WTC11 (cell line): Measurements from ENCODE around the gene GABPB2. TPM values are rescaled to one million over a fixed set of nuclear protein-coding genes. Genes with fewer than 3 reads are reported as not detected.

Experiments used
- ATAC-seq: fragments of 200-7000 bp; cut with Tn5 transposase; 2 replicates; pipeline ENCODE4 v1.10.0; 2021; ENCODE audit warnings: mild to moderate bottlenecking, moderate library complexity
- CTCF ChIA-PET: fragments of 300-600 bp; sonication (Branson Sonifier 250); formaldehyde crosslinking; loops from one replicate; lab custom pipeline; 2021; ENCODE audit warnings: antibody characterized with exemption; lab: Charles Lee
- POLR2A ChIA-PET: fragments of 350-600 bp; sonication (Branson Sonifier 250); formaldehyde crosslinking; loops from one replicate; lab custom pipeline; 2021; ENCODE audit warnings: antibody characterized with exemption; lab: Charles Lee
- DNase-seq: peaks from one replicate; pipeline ENCODE4 v3.0.0; 2021; ENCODE audit warnings: low spot score
- H3K27ac Mint-ChIP-seq: 2 replicates; pipeline ENCODE4 v1.8.0; 2021; ENCODE audit warnings: mixed read lengths
- H3K27me3 Mint-ChIP-seq: 2 replicates; pipeline ENCODE4 v1.8.0; 2021; ENCODE audit warnings: low read depth, mild to moderate bottlenecking, moderate library complexity, mixed read lengths
- H3K36me3 Mint-ChIP-seq: 2 replicates; pipeline ENCODE4 v1.8.0; 2021; ENCODE audit warnings: mixed read lengths
- H3K4me1 Mint-ChIP-seq: 2 replicates; pipeline ENCODE4 v1.8.0; 2022; ENCODE audit warnings: mixed read lengths
- H3K4me3 Mint-ChIP-seq: 2 replicates; pipeline ENCODE4 v1.8.0; 2021; ENCODE audit warnings: mild to moderate bottlenecking, moderate library complexity, mixed read lengths
- H3K9me3 Mint-ChIP-seq: 2 replicates; pipeline ENCODE4 v1.8.0; 2021; ENCODE audit warnings: mixed read lengths
- AFF4 ChIP-seq: sonication (generic); formaldehyde crosslinking; IDR thresholded peaks from 2 replicates; pipeline ENCODE4 v1.8.1; 2023; ENCODE audit warnings: mild to moderate bottlenecking, missing genetic modification reagents, borderline replicate concordance
- CREB1 ChIP-seq: sonication (generic); formaldehyde crosslinking; IDR thresholded peaks from 2 replicates; pipeline ENCODE4 v1.8.0; 2023; ENCODE audit warnings: mild to moderate bottlenecking, missing genetic modification reagents
- CREM ChIP-seq: sonication (generic); formaldehyde crosslinking; IDR thresholded peaks from 2 replicates; pipeline ENCODE4 v1.8.1; 2022; ENCODE audit warnings: mild to moderate bottlenecking, missing genetic modification reagents, moderate library complexity
- KAT7 ChIP-seq: sonication (generic); formaldehyde crosslinking; IDR thresholded peaks from 2 replicates; pipeline ENCODE4 v1.8.1; 2023; ENCODE audit warnings: missing genetic modification reagents, mild to moderate bottlenecking, borderline replicate concordance
- OVOL2 ChIP-seq: fragments of 250-450 bp; sonication (Bioruptor Pico); IDR thresholded peaks from 2 replicates; pipeline ENCODE4 v1.9.0; 2021; ENCODE audit warnings: mild to moderate bottlenecking, borderline replicate concordance
- SMAD3 ChIP-seq: sonication (generic); formaldehyde crosslinking; IDR thresholded peaks from 2 replicates; pipeline ENCODE4 v1.8.0; 2022; ENCODE audit warnings: missing genetic modification reagents, mild to moderate bottlenecking, borderline replicate concordance
- SMAD4 ChIP-seq: sonication (generic); formaldehyde crosslinking; IDR thresholded peaks from 2 replicates; pipeline ENCODE4 v1.8.0; 2022; ENCODE audit warnings: mild to moderate bottlenecking, missing genetic modification reagents
- TEAD4 ChIP-seq: sonication (generic); formaldehyde crosslinking; IDR thresholded peaks from 2 replicates; pipeline ENCODE4 v1.8.0; 2022; ENCODE audit warnings: mild to moderate bottlenecking, missing genetic modification reagents
- TP53 ChIP-seq: sonication (generic); formaldehyde crosslinking; IDR thresholded peaks from 2 replicates; pipeline ENCODE4 v1.8.1; 2023; ENCODE audit warnings: mild to moderate bottlenecking, missing genetic modification reagents
- USF2 ChIP-seq: sonication (generic); formaldehyde crosslinking; IDR thresholded peaks from 2 replicates; pipeline ENCODE4 v1.8.1; 2023; ENCODE audit warnings: mild to moderate bottlenecking, missing genetic modification reagents, moderate library complexity
- ZNF219 ChIP-seq: sonication (generic); formaldehyde crosslinking; IDR thresholded peaks from 2 replicates; pipeline ENCODE4 v1.8.0; 2023; ENCODE audit warnings: missing genetic modification reagents, mild to moderate bottlenecking, borderline replicate concordance
- ZNF281 ChIP-seq: sonication (generic); formaldehyde crosslinking; IDR thresholded peaks from 2 replicates; pipeline ENCODE4 v1.8.0; 2023; ENCODE audit warnings: mild to moderate bottlenecking, missing genetic modification reagents
- ZNF396 ChIP-seq: fragments of 250-450 bp; sonication (Bioruptor Pico); IDR thresholded peaks from 2 replicates; pipeline ENCODE4 v1.8.0; 2021; ENCODE audit warnings: mild to moderate bottlenecking, moderate library complexity, borderline replicate concordance
- ZNF423 ChIP-seq: fragments of 250-450 bp; sonication (Bioruptor Pico); IDR thresholded peaks from 2 replicates; pipeline ENCODE4 v2.1.2; 2022; ENCODE audit warnings: mild to moderate bottlenecking, moderate library complexity
- ZNF425 ChIP-seq: fragments of 250-450 bp; sonication (Bioruptor Pico); conservative IDR thresholded peaks from 2 replicates; pipeline ENCODE4 v1.9.0; 2021; ENCODE audit warnings: mild to moderate bottlenecking
- ZNF532 ChIP-seq: fragments of 250-450 bp; sonication (Bioruptor Pico); IDR thresholded peaks from 2 replicates; pipeline ENCODE4 v1.9.0; 2021; ENCODE audit warnings: mild to moderate bottlenecking, borderline replicate concordance
- ZSCAN18 ChIP-seq: fragments of 250-450 bp; sonication (Bioruptor Pico); IDR thresholded peaks from 2 replicates; pipeline ENCODE4 v2.1.2; 2022; ENCODE audit warnings: mild to moderate bottlenecking, moderate library complexity
- total RNA-seq: library from RNA; stranded (reverse); gene quantifications from 3 replicates; pipeline ENCODE4 v1.2.3, GENCODE V29; 2021

The GABPB2 gene
- total RNA-seq, 1 experiment from 2014 or later: 1.7 TPM

- DNase-seq (no peak), ATAC-seq (no peak)
- Mint-ChIP-seq H3K4me3 (no peak overlapping the region), H3K27ac (peak overlapping the region; percentile 11; the same call in 1 of the 2 replicates), H3K4me1 (peaks cover 8% of the 10 kb centered on the region), H3K9me3 (no peaks in the 10 kb centered on the region), H3K27me3 (no peaks in the 10 kb centered on the region), H3K36me3 (peaks cover 24% of the 10 kb centered on the region)
- ChIA-PET POLR2A (interaction anchor here (0.5 to 1.1 kb wide), 2 partner anchors 25 to 1219 kb away, joined by 3 to 5 read pairs; no protein-coding TSS in a partner anchor), CTCF (interaction anchor here (0.5 to 6.9 kb wide), 20 partner anchors 8 to 161 kb away, joined by 3 to 167 read pairs (median 5); partner anchors contain the start of genes C1orf56, CDC42SE1, LYSMD1 and MLLT11)
- no peak for TF ChIP-seq ZNF396
- no peak for TF ChIP-seq CREM (CRISPR knock-in tag)
- TF ChIP-seq OVOL2: no peak
- no peak for TF ChIP-seq USF2
- no peak for TF ChIP-seq ZNF425 (CRISPR knock-in tag)
- TF ChIP-seq ZSCAN18: no peak
- no peak for TF ChIP-seq SMAD3
- no peak for TF ChIP-seq SMAD4 (CRISPR knock-in tag)
- no peak for TF ChIP-seq ZNF281 (CRISPR knock-in tag)
- TF ChIP-seq ZNF219 (CRISPR knock-in tag): no peak
- TF ChIP-seq ZNF532 (CRISPR knock-in tag): no peak
These were observed 86.5 kb downstream of the GABPB2 start for GRCh38 chr1:151157067-151157531.

- CTCF ChIA-PET: interaction anchor here (1.0 to 6.9 kb wide), 4 partner anchors 16 to 86 kb away, joined by 3 to 167 read pairs (median 7); no protein-coding TSS in a partner anchor
- no peak overlapping the region for H3K4me3 Mint-ChIP-seq
- H3K36me3 Mint-ChIP-seq: peaks cover 24% of the 10 kb centered on the region
- no peak overlapping the region for H3K27ac Mint-ChIP-seq
- no peaks in the 10 kb centered on the region for H3K27me3 Mint-ChIP-seq
- no peak for ATAC-seq
- no peaks in the 10 kb centered on the region for H3K9me3 Mint-ChIP-seq
- DNase-seq: no peak
- H3K4me1 Mint-ChIP-seq: peaks cover 8% of the 10 kb centered on the region
- POLR2A ChIA-PET: no interaction called here
- no peak for TF ChIP-seq AFF4 (CRISPR knock-in tag)
- TF ChIP-seq TP53 (CRISPR knock-in tag): no peak
- no peak for TF ChIP-seq CREB1 (CRISPR knock-in tag)
- TF ChIP-seq ZNF423 (CRISPR knock-in tag): no peak
- no peak for TF ChIP-seq TEAD4 (CRISPR knock-in tag)
- TF ChIP-seq KAT7 (CRISPR knock-in tag): no peak
- TF ChIP-seq ZNF425 (CRISPR knock-in tag): no peak
These were observed 87.8 kb downstream of the GABPB2 start for GRCh38 chr1:151158326-151158725.
